Measurements from ENCODE around the gene PSMD14.

PSMD14 gene

GRCh38 chr2:161283926-161284325, 24.3 kb upstream of the PSMD14 start:
- POLR2A ChIA-PET (ENCODE audit: low non-redundant PET), result no interaction called here

GRCh38 chr2:161303535-161304050, 4.6 kb upstream of the PSMD14 start:
- H3K27ac ChIP-seq, result no peak overlapping the region
- TF ChIP-seq CTCF (conservative IDR thresholded peaks at IDR 0.05; ENCODE audit: low read depth), result no peak
- no peak for DNase-seq (ENCODE audit: low spot score)
- CTCF ChIA-PET, result no interaction called here
- POLR2A ChIA-PET (ENCODE audit: low non-redundant PET), result no interaction called here

More at GRCh38 chr2:161283926-161284325, 24.3 kb upstream of the PSMD14 start:
- no peak for TF ChIP-seq CTCF (conservative IDR thresholded peaks at IDR 0.05; ENCODE audit: low read depth)
- H3K27ac ChIP-seq, result no peak overlapping the region
- no peak for DNase-seq (ENCODE audit: low spot score)
- CTCF ChIA-PET, result no interaction called here

GRCh38 chr2:161306919-161307318, 1.3 kb upstream of the PSMD14 start:
- DNase-seq (ENCODE audit: low spot score), result no peak
- no peak for TF ChIP-seq CTCF (conservative IDR thresholded peaks at IDR 0.05; ENCODE audit: low read depth)
- no peak overlapping the region for H3K27ac ChIP-seq
- ChIA-PET POLR2A (ENCODE audit: low non-redundant PET) (no interaction called here), CTCF (no interaction called here)

GRCh38 chr2:161307676-161308075, 549 bp upstream of the PSMD14 start:
- CTCF ChIA-PET, result no interaction called here
- peak overlapping the region; percentile 91 for H3K27ac ChIP-seq
- TF ChIP-seq CTCF (conservative IDR thresholded peaks at IDR 0.05; ENCODE audit: low read depth), result no peak
- DNase-seq (ENCODE audit: low spot score), result no peak
- POLR2A ChIA-PET (ENCODE audit: low non-redundant PET), result interaction anchor here (0.6 kb wide), 1 partner anchor 77 kb away, joined by 3 read pairs; no protein-coding TSS in a partner anchor

GRCh38 chr2:161312996-161313395, 4.8 kb downstream of the PSMD14 start:
- TF ChIP-seq CTCF (conservative IDR thresholded peaks at IDR 0.05; ENCODE audit: low read depth), result no peak
- ChIA-PET POLR2A (ENCODE audit: low non-redundant PET) (no interaction called here), CTCF (interaction anchor here (0.5 to 0.7 kb wide), 2 partner anchors 36 to 396 kb away, joined by 3 read pairs; no protein-coding TSS in a partner anchor)

GRCh38 chr2:161315380-161315779, 7.2 kb downstream of the PSMD14 start:
- no peak overlapping the region for H3K27ac ChIP-seq
- POLR2A ChIA-PET (ENCODE audit: low non-redundant PET), result no interaction called here

More at GRCh38 chr2:161312996-161313395, 4.8 kb downstream of the PSMD14 start:
- no peak overlapping the region for H3K27ac ChIP-seq
- no peak for DNase-seq (ENCODE audit: low spot score)

More at GRCh38 chr2:161315380-161315779, 7.2 kb downstream of the PSMD14 start:
- DNase-seq (ENCODE audit: low spot score), result no peak
- TF ChIP-seq CTCF (conservative IDR thresholded peaks at IDR 0.05; ENCODE audit: low read depth), result no peak
- CTCF ChIA-PET, result no interaction called here

Data from RWPE1 (cell line).